DMS53 treated with DMSO at 0.1 percent for 48 hours (cell line): ENCODE measurements around the gene POM121L2.
"Not testable (repeated sequence)": the region's sequence is repeated elsewhere in the genome, so short reads cannot be mapped to it uniquely, and the experiment has no call there.

Experiments
- DNase-seq: peaks from one replicate; lab custom pipeline; 2025; ENCODE audit not compliant: unreplicated experiment; lab: John Stamatoyannopoulos, UW

The POM121L2 gene

GRCh38 chr6:27294409-27294808, 17.7 kb downstream of the POM121L2 start:
- no peak for DNase-seq

GRCh38 chr6:27293436-27294098, 18.5 kb downstream of the POM121L2 start:
- DNase-seq, result no peak

DNA sequence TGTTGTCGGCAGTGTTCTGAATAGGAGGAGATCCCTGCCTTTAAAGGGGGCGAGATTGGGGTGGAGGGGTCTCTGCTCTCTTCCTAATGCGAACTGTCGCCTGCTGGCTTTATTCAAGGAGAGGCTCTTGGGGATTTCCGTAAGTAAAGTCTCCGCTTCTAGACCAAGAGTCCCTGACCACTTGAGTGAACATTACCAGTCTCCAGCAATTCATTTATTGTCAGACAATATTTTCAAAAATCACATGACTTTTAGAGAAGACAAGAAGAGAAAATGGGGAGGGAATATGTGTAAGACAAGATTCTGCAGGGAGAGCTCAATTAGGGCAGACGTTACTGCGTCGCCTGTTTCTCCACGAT, 21.2 kb downstream of the POM121L2 start:
- no peak for DNase-seq

- DNase-seq, result no peak
Measured at GRCh38 chr6:27290065-27290849, 21.8 kb downstream of the POM121L2 start.

- DNase-seq, result no peak
Measured at GRCh38 chr6:27288136-27289044, 23.7 kb downstream of the POM121L2 start.

DNA sequence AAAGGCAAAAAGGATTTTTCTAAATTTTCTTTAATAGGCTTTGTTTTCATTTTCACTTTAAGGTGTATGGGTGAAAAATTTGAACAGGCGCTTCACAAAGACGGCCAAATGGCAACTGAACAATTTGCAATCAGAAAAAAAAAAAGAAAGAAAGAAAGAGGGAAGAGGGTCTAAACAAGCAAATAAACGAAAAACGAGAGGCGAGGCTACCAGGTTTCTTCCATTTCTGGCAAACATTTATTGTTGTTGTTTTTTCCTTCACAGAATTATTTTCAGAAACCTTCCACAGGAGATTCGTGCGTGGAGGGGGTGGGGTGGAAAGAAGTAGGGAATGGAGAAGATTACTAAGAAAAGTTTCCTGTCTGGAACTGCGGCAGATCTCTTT, 24.3 kb downstream of the POM121L2 start:
- DNase-seq, result no peak

DNA sequence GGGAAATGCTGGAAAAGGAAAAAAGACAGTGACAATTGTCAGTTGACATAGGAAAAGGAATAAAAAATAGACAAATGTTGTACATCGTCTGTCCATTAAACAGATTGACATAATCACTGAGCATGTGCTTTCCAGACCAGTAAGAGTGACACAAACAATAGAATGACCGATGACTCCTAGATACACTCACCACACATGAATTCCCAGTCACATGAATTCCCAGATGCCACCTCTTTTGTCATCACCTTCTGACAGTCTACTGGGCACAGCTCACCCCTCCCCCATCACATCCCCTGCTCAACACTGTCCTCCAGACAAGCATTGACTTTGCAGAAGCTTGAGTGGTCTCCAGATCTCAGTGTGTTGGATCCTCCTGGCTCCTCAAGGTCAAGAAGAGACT, 25.9 kb downstream of the POM121L2 start:
- no peak for DNase-seq

- no peak for DNase-seq
Measured at GRCh38 chr6:27283279-27283678, 28.8 kb downstream of the POM121L2 start.

- DNase-seq, result no peak
Measured at GRCh38 chr6:27281569-27281968, 30.5 kb downstream of the POM121L2 start.

DNA sequence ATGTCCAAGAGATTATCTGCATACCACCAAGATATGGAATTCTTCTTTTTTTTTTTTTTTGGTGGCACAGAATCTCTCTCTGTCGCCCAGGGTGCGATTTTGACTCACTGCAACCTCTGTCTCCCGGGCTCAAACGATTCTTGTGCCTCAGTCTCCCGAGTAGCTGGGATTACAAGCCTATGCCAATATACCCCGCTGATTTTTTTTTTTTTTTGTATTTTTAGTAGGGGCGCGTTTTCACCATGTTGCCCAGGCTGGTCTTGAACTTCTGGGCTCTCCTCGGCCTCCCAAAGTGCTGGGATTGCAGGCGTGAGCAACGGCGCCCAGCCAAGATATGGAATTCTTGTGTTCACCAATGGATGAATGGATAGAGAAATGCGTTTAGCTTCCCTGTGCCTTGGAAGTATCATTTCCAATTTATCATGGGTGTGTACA, 31.0 kb downstream of the POM121L2 start:
- DNase-seq, result no peak

DNA sequence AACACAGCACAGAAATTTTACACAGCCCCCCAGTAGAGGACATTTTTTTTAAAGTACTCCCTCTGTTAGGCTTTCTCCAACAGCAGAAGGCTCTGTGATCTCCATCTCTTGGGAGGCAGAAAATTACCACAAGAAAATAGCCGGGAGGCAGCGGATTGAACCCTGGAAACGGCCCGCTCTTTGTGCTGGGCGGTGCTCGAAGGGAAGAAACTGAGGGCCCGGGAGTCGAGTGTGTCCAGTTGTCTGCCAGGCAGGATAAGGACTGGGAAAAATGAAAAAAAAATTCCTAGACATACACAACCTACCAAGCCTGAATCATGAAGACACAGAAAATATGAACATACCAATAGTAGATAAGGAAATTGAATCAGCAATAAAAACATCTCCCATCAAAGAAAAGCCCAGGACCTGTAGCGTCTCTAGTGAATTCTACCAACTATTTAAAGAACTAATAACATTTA, 31.5 kb downstream of the POM121L2 start:
- no peak for DNase-seq

GRCh38 chr6:27280064-27280539, 32.0 kb downstream of the POM121L2 start:
- DNase-seq, result no peak

- DNase-seq, result no peak
Measured at GRCh38 chr6:27279513-27280063, 32.5 kb downstream of the POM121L2 start.

GRCh38 chr6:27275025-27275956, 36.8 kb downstream of the POM121L2 start:
- no peak for DNase-seq

DNA sequence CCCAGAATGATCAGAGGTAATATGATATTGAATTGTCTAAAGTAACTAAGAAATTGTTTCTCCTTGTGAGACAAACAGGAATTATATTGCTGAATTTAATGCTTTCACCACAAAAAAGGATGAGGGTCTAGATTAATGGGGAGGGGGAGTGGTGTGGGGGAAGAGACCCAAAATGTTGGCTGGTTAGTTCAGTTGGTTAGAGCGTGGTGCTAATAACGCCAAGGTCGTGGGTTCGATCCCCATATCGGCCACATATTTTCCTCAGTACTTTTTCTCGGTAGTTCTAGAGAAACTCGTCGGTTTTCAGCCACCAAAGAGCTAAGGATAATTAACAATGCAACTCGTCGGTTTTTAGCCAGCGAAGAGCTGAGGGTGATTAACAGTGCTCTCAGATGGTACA, 38.3 kb downstream of the POM121L2 start:
- DNase-seq, result no peak

GRCh38 chr6:27268803-27269202, 43.3 kb downstream of the POM121L2 start:
- DNase-seq, result no peak

DNA sequence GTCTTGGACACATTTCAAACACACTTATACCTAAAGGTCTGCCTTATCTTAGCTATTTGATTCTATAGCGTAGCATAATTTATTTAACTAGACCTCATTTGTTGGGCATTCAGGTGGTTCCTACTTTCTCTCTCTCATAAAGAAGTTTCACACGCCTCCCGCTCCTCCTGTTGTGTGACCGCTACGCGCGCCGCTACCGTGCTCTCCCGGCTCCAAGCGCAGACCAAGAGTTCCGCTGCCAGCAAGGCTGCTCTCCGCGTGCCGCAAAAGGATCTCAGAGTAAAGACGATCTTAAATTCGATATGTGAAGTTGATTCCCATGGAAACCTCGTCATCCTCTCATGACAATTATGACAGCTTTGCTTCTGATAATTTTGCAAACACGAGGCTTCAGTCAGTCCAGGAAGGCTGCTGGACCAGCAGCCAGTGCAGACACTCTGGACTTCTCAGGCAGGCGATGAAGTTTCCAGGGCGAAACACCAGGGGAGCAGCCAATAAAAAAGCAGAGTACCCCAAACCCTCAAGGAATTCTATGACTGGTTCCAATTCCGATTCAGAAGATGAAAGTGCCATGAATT, 44.1 kb downstream of the POM121L2 start:
- DNase-seq, result no peak

DNA sequence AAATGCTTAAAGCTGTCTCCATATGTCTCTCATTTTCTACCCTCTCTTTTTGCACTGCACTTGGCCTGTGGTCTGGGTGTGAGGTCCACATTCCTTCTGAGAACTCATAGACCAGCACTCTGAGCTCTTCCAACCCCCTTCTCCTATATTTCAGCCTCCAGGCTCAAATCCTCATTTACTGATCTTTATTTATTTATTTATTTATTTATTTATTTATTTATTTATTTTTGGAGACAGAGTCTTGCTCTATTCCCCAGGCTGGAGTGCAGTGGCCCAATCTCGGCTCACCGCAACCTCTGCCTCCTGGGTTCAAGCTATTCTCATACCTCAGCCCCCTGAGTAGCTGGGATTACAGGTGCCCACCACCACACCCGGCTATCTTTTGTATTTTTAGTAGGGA, 45.1 kb downstream of the POM121L2 start:
- DNase-seq, result not testable (repeated sequence)

- DNase-seq, result no peak
Measured at GRCh38 chr6:27263886-27264285, 48.2 kb downstream of the POM121L2 start.
